ENCODE data around the gene URM1. TPM values are rescaled to one million over a fixed set of nuclear protein-coding genes. Genes with fewer than 3 reads are reported as not detected.

Gene URM1
- polyA plus RNA-seq, 1 donor from 2014 or later: 80.8 TPM

DNA sequence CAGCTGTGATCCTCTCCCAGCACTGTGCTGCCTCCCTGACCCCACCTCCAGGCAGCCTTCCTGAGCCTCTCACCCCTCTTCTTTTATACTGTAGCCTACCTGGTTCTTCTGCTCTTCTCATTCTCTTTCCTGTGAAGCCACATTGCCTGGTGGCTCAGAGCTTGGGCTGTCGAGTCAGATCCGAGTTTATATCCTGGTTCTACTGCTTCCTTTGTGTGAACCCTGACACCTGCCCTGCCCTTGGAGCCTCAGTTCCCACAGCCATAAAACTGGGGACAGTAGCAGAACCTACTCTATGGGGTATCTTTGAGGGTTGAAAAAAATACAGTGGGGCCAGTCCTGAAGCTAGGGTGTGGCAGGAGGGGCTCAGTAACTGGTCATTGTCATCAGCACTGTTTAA is 22.0 kb upstream of the URM1 start:
- H2AFZ ChIP-seq (ENCODE audit: low read depth, low read length): no peak overlapping the region
- TF ChIP-seq TAF1 (IDR thresholded peaks at IDR 0.05; ENCODE audit: low read depth): no peak
- no peaks in the 10 kb centered on the region for H3K27me3 ChIP-seq (ENCODE audit: insufficient read depth, low read depth, low read length)
- no peak overlapping the region for H3K27ac ChIP-seq (ENCODE audit: low read length)
- H3K9me2 ChIP-seq (ENCODE audit: insufficient read depth, low read length): no peaks in the 10 kb centered on the region
- H3K9ac ChIP-seq (ENCODE audit: low read length): no peak overlapping the region
- H3K4me3 ChIP-seq (ENCODE audit: low read length): no peak overlapping the region
- no peaks in the 10 kb centered on the region for H3K79me2 ChIP-seq (replicated peaks; ENCODE audit: insufficient read depth, low read length)
- H3F3A ChIP-seq (ENCODE audit: insufficient read depth, low read length, poor library complexity, severe bottlenecking): no peaks in the 10 kb centered on the region
- H3K36me3 ChIP-seq (ENCODE audit: insufficient read depth, low read length): peaks cover 9% of the 10 kb centered on the region
- H3K9me3 ChIP-seq (ENCODE audit: low read length): no peaks in the 10 kb centered on the region
- no peak overlapping the region for H3K4me2 ChIP-seq (ENCODE audit: low read length)
- H4K20me1 ChIP-seq (ENCODE audit: insufficient read depth): no peaks in the 10 kb centered on the region

DNA sequence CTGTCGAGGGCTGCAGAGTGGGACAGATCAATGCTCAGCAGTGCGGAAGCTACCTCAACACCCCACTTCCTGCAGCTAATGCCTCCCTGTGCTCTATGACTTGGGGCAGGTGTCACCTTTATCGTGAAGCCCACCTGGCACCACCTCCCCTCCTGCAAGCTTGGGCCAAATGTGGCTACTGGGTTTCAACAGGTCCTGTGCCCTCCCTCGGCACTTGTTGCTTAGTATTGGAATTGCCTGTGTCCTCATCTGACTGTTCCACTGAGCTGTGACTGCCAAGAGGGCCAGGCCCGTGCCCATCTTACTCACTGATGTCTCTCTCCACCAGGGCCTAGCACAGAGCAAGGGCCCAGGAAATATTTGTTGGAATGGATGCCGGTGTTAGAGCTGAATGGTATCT is 21.4 kb upstream of the URM1 start:
- Histone ChIP-seq H4K20me1 (ENCODE audit: insufficient read depth) (no peaks in the 10 kb centered on the region), H3K27ac (ENCODE audit: low read length) (no peak overlapping the region), H3K9ac (ENCODE audit: low read length) (no peak overlapping the region), H3K4me2 (ENCODE audit: low read length) (no peak overlapping the region), H3K36me3 (ENCODE audit: insufficient read depth, low read length) (peaks cover 9% of the 10 kb centered on the region), H3K79me2 (replicated peaks; ENCODE audit: insufficient read depth, low read length) (no peaks in the 10 kb centered on the region), H3K9me3 (ENCODE audit: low read length) (no peaks in the 10 kb centered on the region), H3F3A (ENCODE audit: insufficient read depth, low read length, poor library complexity, severe bottlenecking) (no peaks in the 10 kb centered on the region), H3K4me3 (ENCODE audit: low read length) (no peak overlapping the region), H2AFZ (ENCODE audit: low read depth, low read length) (no peak overlapping the region), H3K9me2 (ENCODE audit: insufficient read depth, low read length) (no peaks in the 10 kb centered on the region), H3K27me3 (ENCODE audit: insufficient read depth, low read depth, low read length) (no peaks in the 10 kb centered on the region)
- no peak for TF ChIP-seq EZH2 (IDR thresholded peaks at IDR 0.05; ENCODE audit: borderline replicate concordance, insufficient read depth, low read length, poor library complexity, severe bottlenecking)
- TF ChIP-seq, protein P1, sequence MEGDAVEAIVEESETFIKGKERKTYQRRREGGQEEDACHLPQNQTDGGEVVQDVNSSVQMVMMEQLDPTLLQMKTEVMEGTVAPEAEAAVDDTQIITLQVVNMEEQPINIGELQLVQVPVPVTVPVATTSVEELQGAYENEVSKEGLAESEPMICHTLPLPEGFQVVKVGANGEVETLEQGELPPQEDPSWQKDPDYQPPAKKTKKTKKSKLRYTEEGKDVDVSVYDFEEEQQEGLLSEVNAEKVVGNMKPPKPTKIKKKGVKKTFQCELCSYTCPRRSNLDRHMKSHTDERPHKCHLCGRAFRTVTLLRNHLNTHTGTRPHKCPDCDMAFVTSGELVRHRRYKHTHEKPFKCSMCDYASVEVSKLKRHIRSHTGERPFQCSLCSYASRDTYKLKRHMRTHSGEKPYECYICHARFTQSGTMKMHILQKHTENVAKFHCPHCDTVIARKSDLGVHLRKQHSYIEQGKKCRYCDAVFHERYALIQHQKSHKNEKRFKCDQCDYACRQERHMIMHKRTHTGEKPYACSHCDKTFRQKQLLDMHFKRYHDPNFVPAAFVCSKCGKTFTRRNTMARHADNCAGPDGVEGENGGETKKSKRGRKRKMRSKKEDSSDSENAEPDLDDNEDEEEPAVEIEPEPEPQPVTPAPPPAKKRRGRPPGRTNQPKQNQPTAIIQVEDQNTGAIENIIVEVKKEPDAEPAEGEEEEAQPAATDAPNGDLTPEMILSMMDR (IDR thresholded peaks at IDR 0.05; ENCODE audit: poor library complexity, severe bottlenecking): no peak
- TF ChIP-seq MXI1 (conservative IDR thresholded peaks at IDR 0.05; ENCODE audit: poor library complexity, severe bottlenecking): no peak
- no peak for TF ChIP-seq RAD21 (conservative IDR thresholded peaks at IDR 0.05)
- TF ChIP-seq, protein P2, sequence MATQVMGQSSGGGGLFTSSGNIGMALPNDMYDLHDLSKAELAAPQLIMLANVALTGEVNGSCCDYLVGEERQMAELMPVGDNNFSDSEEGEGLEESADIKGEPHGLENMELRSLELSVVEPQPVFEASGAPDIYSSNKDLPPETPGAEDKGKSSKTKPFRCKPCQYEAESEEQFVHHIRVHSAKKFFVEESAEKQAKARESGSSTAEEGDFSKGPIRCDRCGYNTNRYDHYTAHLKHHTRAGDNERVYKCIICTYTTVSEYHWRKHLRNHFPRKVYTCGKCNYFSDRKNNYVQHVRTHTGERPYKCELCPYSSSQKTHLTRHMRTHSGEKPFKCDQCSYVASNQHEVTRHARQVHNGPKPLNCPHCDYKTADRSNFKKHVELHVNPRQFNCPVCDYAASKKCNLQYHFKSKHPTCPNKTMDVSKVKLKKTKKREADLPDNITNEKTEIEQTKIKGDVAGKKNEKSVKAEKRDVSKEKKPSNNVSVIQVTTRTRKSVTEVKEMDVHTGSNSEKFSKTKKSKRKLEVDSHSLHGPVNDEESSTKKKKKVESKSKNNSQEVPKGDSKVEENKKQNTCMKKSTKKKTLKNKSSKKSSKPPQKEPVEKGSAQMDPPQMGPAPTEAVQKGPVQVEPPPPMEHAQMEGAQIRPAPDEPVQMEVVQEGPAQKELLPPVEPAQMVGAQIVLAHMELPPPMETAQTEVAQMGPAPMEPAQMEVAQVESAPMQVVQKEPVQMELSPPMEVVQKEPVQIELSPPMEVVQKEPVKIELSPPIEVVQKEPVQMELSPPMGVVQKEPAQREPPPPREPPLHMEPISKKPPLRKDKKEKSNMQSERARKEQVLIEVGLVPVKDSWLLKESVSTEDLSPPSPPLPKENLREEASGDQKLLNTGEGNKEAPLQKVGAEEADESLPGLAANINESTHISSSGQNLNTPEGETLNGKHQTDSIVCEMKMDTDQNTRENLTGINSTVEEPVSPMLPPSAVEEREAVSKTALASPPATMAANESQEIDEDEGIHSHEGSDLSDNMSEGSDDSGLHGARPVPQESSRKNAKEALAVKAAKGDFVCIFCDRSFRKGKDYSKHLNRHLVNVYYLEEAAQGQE (IDR thresholded peaks at IDR 0.05; ENCODE audit: borderline replicate concordance): no peak
- TF ChIP-seq POLR2AphosphoS5 (IDR thresholded peaks at IDR 0.05): no peak
- no peak for TF ChIP-seq EP300 (conservative IDR thresholded peaks at IDR 0.05; ENCODE audit: poor library complexity, severe bottlenecking)
- no peak for TF ChIP-seq SMC3 (conservative IDR thresholded peaks at IDR 0.05; ENCODE audit: poor library complexity)
- no peak for TF ChIP-seq TAF1 (IDR thresholded peaks at IDR 0.05; ENCODE audit: low read depth)

DNA sequence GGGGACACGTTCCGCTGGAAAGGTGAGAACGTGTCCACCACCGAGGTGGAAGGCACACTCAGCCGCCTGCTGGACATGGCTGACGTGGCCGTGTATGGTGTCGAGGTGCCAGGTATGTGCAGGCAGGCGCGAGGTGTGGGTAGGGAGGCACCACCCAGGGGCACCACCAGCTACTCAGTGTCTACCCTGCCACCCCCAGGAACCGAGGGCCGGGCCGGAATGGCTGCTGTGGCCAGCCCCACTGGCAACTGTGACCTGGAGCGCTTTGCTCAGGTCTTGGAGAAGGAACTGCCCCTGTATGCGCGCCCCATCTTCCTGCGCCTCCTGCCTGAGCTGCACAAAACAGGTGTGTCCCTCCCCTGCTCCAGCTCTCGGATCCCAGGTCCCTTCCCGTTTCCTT is 15.7 kb upstream of the URM1 start:
- Histone ChIP-seq H4K20me1 (ENCODE audit: insufficient read depth) (no peaks in the 10 kb centered on the region), H3K4me3 (ENCODE audit: low read length) (no peak overlapping the region), H3K9me2 (ENCODE audit: insufficient read depth, low read length) (no peaks in the 10 kb centered on the region), H2AFZ (ENCODE audit: low read depth, low read length) (no peak overlapping the region), H3K36me3 (ENCODE audit: insufficient read depth, low read length) (peaks cover 10% of the 10 kb centered on the region), H3F3A (ENCODE audit: insufficient read depth, low read length, poor library complexity, severe bottlenecking) (no peaks in the 10 kb centered on the region), H3K79me2 (replicated peaks; ENCODE audit: insufficient read depth, low read length) (no peaks in the 10 kb centered on the region), H3K27me3 (ENCODE audit: insufficient read depth, low read depth, low read length) (no peaks in the 10 kb centered on the region), H3K4me2 (ENCODE audit: low read length) (no peak overlapping the region), H3K9ac (ENCODE audit: low read length) (no peak overlapping the region), H3K27ac (ENCODE audit: low read length) (no peak overlapping the region), H3K9me3 (ENCODE audit: low read length) (no peaks in the 10 kb centered on the region)
- TF ChIP-seq SMC3 (conservative IDR thresholded peaks at IDR 0.05; ENCODE audit: poor library complexity) (no peak), MXI1 (conservative IDR thresholded peaks at IDR 0.05; ENCODE audit: poor library complexity, severe bottlenecking) (no peak), RAD21 (conservative IDR thresholded peaks at IDR 0.05) (no peak), TAF1 (IDR thresholded peaks at IDR 0.05; ENCODE audit: low read depth) (no peak), EZH2 (IDR thresholded peaks at IDR 0.05; ENCODE audit: borderline replicate concordance, insufficient read depth, low read length, poor library complexity, severe bottlenecking) (no peak), POLR2AphosphoS5 (IDR thresholded peaks at IDR 0.05) (no peak), EP300 (conservative IDR thresholded peaks at IDR 0.05; ENCODE audit: poor library complexity, severe bottlenecking) (no peak)
- TF ChIP-seq, protein P1 (IDR thresholded peaks at IDR 0.05; ENCODE audit: poor library complexity, severe bottlenecking): no peak
- TF ChIP-seq, protein P2 (IDR thresholded peaks at IDR 0.05; ENCODE audit: borderline replicate concordance): no peak
